Activated CD8-positive, alpha-beta T cell treated with anti-CD3 and anti-CD28 coated beads, Interleukin-2, amount 10 ng/mL, durations not matched to agents 7 days and 5 days (primary cell): ENCODE results near the gene USP27X. TPM values are rescaled to one million over a fixed set of nuclear protein-coding genes. Genes with fewer than 3 reads are reported as not detected.

Source experiments
- ATAC-seq: fragments of 150-1000 bp; cut with Tn5 transposase; one replicate; pipeline ENCODE4 v1.10.0; 2021; ENCODE audit warnings: moderate library complexity
- CTCF ChIA-PET: fragments of 350-600 bp; sonication (Branson Sonifier 250); formaldehyde crosslinking; loops from one replicate; lab custom pipeline; 2021; ENCODE audit warnings: antibody characterized with exemption; lab: Charles Lee
- POLR2A ChIA-PET: fragments of 350-600 bp; sonication (Branson Sonifier 250); formaldehyde crosslinking; loops from one replicate; lab custom pipeline; 2021; ENCODE audit warnings: antibody characterized with exemption; lab: Charles Lee
- DNase-seq: peaks from one replicate; pipeline ENCODE4 v3.0.0-alpha.2; 2020
- H3K27ac Mint-ChIP-seq: one replicate; pipeline ENCODE4 v1.8.0; 2021; ENCODE audit warnings: mild to moderate bottlenecking, mixed read lengths
- H3K27me3 Mint-ChIP-seq: one replicate; pipeline ENCODE4 v1.8.0; 2021; ENCODE audit warnings: low read depth, mixed read lengths
- H3K36me3 Mint-ChIP-seq: one replicate; pipeline ENCODE4 v1.8.0; 2021; ENCODE audit warnings: low read depth, mixed read lengths
- H3K4me1 Mint-ChIP-seq: one replicate; pipeline ENCODE4 v1.8.0; 2021; ENCODE audit warnings: low read depth, mixed read lengths
- H3K4me3 Mint-ChIP-seq: one replicate; pipeline ENCODE4 v1.8.0; 2021; ENCODE audit warnings: mild to moderate bottlenecking, mixed read lengths
- H3K9me3 Mint-ChIP-seq: one replicate; pipeline ENCODE4 v1.8.0; 2022; ENCODE audit warnings: mixed read lengths; ENCODE audit not compliant: insufficient read depth
- total RNA-seq, 2 experiments: library from RNA; stranded (reverse); gene quantifications; one replicate each; pipeline ENCODE4 v1.2.3, GENCODE V29; 2021

USP27X gene
- 1 to 10 TPM; 1.4 to 1.5 TPM for total RNA-seq

DNA sequence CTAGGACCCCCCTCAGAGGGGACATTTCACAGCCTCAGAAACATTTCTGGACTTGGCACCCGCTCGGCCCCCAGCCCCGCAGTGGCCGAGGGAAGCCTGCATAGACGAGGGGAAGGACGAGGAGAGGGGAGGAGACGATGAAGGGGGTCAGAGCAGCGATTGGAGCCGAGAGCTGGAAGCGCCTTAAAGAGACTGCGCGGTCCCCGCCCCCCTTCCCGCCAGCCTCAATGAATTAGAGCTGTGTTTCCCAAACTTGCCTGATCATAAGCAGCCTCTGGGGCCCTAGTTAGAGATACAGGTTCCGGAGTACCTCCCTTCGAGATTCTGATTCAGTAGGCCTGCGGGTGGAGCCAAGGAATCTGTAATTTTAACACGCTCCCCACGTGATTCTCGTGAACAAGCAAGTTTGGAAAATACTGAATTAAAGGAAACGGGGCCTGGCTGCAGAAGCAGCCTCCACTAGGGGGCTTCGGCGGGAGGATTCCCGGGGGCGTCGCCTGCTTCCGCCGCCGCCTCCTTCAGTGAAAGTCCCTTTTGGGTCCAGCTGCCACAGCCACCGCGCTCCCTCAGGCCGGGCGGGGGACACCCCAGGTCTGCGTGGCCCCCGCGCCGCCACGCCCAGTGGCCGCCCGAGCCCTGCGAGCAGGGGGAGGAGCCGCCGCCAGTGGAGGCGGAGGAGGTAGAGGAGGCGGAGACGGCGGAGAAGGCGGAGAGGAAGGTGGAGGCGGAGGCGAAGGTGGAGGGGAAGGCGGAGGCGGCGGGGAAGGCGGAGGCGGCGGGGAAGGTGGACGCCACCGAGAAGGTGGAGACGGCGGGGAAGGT, at the start of gene USP27X:
TSS of gene USP27X (plus strand) at position 651 of the 822 bp plus-strand sequence. CDS start 824 bp downstream, outside the sequence.
- ChIA-PET CTCF (interaction anchor here (0.7 to 2.7 kb wide), 7 partner anchors 37 to 686 kb away, joined by 3 to 12 read pairs (median 7); partner anchors contain the start of gene CLCN5), POLR2A (interaction anchor here (0.6 kb wide), 1 partner anchor 43 kb away, joined by 3 read pairs; no protein-coding TSS in a partner anchor)
- Mint-ChIP-seq H3K27me3 (no peaks in the 10 kb centered on the region), H3K4me1 (peaks cover 12% of the 10 kb centered on the region), H3K9me3 (no peaks in the 10 kb centered on the region), H3K27ac (peak within 1 kb of the TSS; percentile 66), H3K4me3 (peak within 1 kb of the TSS; percentile 75), H3K36me3 (no peaks in the 10 kb centered on the region)
- ATAC-seq (peak; percentile 95), DNase-seq (peak; percentile 84)

DNA sequence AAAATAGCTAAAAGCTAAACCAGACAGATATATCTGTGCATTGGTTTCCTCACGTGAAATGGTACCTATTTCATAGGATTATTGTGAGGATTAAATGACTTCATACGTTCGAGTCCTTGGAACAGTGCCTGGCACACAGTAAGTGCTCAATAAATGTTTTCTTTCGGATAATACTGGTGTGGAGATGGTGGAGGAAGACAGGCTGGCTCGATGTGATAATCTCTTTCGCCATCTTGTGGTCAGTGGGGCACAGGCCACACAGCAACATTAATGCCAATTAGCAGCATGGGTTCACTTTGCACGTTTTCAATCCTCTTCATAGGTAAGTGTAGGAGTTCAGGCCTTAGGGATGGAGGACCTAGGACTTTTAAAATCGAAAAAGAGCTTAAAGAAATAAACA, 40.9 kb upstream of the USP27X start:
- Mint-ChIP-seq H3K4me3 (no peak overlapping the region), H3K27me3 (no peaks in the 10 kb centered on the region), H3K27ac (no peak overlapping the region), H3K36me3 (no peaks in the 10 kb centered on the region), H3K9me3 (no peaks in the 10 kb centered on the region), H3K4me1 (no peaks in the 10 kb centered on the region)
- ChIA-PET CTCF (interaction anchor here (1.1 to 1.2 kb wide), 2 partner anchors 39 to 77 kb away, joined by 3 to 5 read pairs; no protein-coding TSS in a partner anchor), POLR2A (no interaction called here)
- peak; percentile 21 for DNase-seq
- no peak for ATAC-seq

DNA sequence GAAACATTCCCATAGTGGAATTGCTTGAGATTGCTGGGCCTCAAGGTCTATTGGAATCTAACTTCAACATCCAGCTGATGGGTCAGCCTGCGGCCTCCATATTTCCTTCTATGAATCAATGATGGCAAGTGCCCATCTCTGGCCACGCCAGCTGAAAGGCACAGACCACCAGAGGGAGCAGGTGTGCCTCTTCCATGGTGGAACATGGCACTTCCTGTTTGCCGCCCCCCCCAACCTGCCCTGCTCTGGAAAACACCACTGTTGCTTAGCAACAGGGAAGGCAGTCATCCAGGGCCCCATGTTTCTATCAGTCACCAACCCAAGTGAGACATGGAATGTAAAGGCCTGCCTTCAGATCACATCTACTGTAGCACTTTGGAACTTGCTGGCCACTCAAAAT, 38.6 kb upstream of the USP27X start:
- Mint-ChIP-seq H3K4me3 (no peak overlapping the region), H3K27me3 (no peaks in the 10 kb centered on the region), H3K27ac (no peak overlapping the region), H3K36me3 (no peaks in the 10 kb centered on the region), H3K4me1 (no peaks in the 10 kb centered on the region), H3K9me3 (no peaks in the 10 kb centered on the region)
- peak; percentile 30 for DNase-seq
- POLR2A ChIA-PET = no interaction called here
- CTCF ChIA-PET = interaction anchor here (1.0 to 1.1 kb wide), 4 partner anchors 11 to 78 kb away, joined by 3 to 4 read pairs (median 3); no protein-coding TSS in a partner anchor
- ATAC-seq = peak; percentile 53

DNA sequence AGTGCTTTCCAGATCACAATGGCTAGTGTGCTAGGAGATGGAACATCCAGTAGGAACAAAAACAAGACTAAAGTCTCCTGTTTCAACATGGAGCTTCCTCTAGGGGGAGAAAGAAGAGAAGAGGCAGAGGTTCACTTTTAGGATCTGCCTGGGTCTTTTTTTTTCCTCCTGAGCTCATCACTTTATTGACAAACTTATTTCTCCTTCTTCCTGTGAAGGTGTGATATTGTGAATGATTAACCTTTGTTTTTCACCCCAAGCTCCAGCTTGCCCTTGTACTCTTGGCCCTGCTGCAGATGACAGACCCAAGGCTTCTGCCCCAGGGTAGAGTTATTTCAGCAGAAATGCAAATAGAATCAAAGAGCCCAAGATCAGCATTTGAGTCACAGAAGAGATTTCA, 36.7 kb upstream of the USP27X start:
- Mint-ChIP-seq H3K27me3 (no peaks in the 10 kb centered on the region), H3K4me1 (no peaks in the 10 kb centered on the region), H3K36me3 (no peaks in the 10 kb centered on the region), H3K9me3 (no peaks in the 10 kb centered on the region), H3K27ac (no peak overlapping the region), H3K4me3 (no peak overlapping the region)
- DNase-seq (no peak), ATAC-seq (no peak)
- POLR2A ChIA-PET = no interaction called here
- CTCF ChIA-PET = interaction anchor here (1.6 kb wide), 1 partner anchor 42 kb away, joined by 4 read pairs; no protein-coding TSS in a partner anchor

DNA sequence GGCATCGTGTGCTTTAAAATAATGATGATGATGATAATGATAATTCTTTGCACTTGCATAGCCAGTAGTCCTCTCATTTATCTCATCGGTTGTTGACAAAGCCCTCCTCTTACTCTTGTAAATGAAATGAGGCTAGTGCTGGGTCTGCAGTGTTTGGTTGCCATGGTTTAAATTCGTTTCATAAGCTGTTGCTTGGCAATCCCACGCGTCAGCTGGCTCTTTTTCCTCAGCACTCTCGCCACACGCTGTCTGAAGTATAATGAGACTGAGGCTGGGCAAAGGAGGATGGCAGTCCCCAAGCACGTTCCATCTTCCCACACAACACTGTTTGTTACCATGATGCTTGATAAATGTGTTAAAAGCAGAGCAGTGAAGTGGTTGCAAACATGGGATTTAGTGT, 34.7 kb upstream of the USP27X start:
- ChIA-PET POLR2A (no interaction called here), CTCF (no interaction called here)
- Mint-ChIP-seq H3K36me3 (no peaks in the 10 kb centered on the region), H3K9me3 (no peaks in the 10 kb centered on the region), H3K27me3 (peaks cover 3% of the 10 kb centered on the region), H3K4me3 (no peak overlapping the region), H3K4me1 (no peaks in the 10 kb centered on the region), H3K27ac (no peak overlapping the region)
- ATAC-seq (no peak), DNase-seq (no peak)

DNA sequence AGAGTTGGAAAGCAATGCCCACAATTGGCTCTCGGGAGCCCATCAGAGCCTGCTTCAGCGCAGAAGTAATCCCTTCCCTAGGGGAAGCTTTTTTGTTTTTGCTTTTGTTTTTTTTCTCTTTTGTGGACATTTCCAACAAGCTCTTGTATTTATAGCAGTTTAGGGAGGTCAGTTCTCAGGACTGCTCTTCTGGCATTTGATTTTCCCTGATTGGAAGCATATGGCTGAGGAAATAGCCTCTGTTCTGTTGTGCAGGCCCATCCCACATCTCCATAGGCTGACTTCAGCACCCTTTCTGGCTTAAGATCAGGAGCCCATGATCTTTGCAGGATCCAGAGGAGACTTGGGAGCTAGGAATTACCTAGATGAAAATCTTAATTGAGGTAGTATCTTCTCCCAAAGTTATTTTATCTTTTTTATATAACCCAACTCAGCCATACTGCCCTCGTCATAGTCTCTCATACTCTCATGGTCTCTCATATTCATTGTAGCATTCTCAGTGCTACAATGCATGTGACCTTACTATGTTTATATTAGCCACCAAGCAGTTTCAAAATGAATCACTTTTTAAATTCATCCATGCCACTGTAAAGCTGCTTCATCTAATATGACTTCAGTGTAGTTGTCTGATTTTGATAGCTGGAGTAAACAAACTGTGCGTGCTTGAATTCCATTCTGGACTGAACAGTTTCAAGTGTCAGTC, 33.4 kb upstream of the USP27X start:
- H3K27me3 Mint-ChIP-seq = peaks cover 6% of the 10 kb centered on the region
- no peaks in the 10 kb centered on the region for H3K9me3 Mint-ChIP-seq
- POLR2A ChIA-PET = no interaction called here
- no peaks in the 10 kb centered on the region for H3K4me1 Mint-ChIP-seq
- DNase-seq (no peak), ATAC-seq (no peak)
- CTCF ChIA-PET = no interaction called here
- no peaks in the 10 kb centered on the region for H3K36me3 Mint-ChIP-seq
- no peak overlapping the region for H3K27ac Mint-ChIP-seq
- H3K4me3 Mint-ChIP-seq = no peak overlapping the region

DNA sequence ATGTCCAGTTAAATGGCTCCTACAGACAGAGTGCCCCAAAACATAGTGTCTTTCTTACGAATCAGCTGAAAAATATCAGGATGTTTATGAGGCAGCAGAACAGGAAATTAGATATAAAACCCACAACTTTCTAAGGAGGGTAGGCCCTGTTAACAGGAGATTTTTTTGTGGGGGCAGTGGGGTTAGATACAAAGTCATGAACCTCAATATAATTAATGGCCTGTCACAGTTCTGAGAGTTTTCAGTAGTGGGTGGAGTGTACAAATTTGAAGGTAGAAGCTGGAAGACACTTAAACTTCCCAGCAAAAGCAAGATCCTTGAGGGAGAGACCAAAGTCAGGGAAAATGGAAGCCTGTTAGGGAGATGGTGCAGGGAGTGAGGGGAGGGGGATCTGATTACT, 32.8 kb upstream of the USP27X start:
- Mint-ChIP-seq H3K4me3 (no peak overlapping the region), H3K36me3 (no peaks in the 10 kb centered on the region), H3K27me3 (peaks cover 6% of the 10 kb centered on the region), H3K9me3 (no peaks in the 10 kb centered on the region), H3K4me1 (no peaks in the 10 kb centered on the region), H3K27ac (no peak overlapping the region)
- CTCF ChIA-PET = no interaction called here
- POLR2A ChIA-PET = no interaction called here
- DNase-seq (no peak), ATAC-seq (no peak)

DNA sequence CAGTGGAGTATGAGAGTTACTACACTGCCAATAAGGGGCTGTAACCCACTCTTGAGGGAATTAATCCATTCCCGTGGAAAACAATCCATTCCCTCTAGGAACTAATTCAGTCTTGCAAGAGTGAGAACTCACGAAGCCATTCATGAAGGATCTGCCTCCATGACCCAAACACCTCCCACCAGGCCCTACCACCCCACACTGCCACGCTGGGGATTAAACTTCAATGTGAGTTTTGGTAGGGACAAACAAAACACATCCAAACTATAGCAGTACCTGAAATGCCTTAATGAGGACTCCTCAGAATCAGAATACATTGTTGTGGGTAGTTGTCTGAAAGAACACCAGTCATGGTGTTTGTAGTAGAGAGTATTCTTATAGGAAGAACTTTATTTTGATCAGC, 31.0 kb upstream of the USP27X start:
- ATAC-seq = no peak
- peaks cover 9% of the 10 kb centered on the region for H3K27me3 Mint-ChIP-seq
- CTCF ChIA-PET = no interaction called here
- no peak overlapping the region for H3K27ac Mint-ChIP-seq
- no peaks in the 10 kb centered on the region for H3K4me1 Mint-ChIP-seq
- POLR2A ChIA-PET = no interaction called here
- H3K36me3 Mint-ChIP-seq = no peaks in the 10 kb centered on the region
- no peak overlapping the region for H3K4me3 Mint-ChIP-seq
- no peaks in the 10 kb centered on the region for H3K9me3 Mint-ChIP-seq
- no peak for DNase-seq

DNA sequence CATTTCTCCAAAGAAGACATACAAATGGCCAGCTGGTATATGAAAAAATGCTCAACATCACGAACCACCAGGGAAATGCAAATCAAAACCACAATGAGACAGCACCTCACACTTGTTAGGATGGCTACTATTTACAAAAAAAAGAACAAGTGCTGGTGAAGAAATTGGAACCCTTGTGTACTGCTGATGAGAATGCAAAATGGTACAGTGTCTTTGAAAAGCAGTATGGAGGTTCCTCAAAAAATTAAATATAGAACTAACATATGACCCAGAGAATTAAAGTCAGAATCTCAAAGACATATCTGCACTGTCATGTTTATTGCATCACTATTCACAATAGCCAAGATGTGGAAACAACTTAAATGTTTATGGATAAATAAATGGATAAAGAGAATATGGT, 29.3 kb upstream of the USP27X start:
- Mint-ChIP-seq H3K4me3 (no peak overlapping the region), H3K36me3 (no peaks in the 10 kb centered on the region), H3K4me1 (no peaks in the 10 kb centered on the region), H3K27me3 (peaks cover 15% of the 10 kb centered on the region), H3K27ac (no peak overlapping the region), H3K9me3 (no peaks in the 10 kb centered on the region)
- CTCF ChIA-PET = no interaction called here
- POLR2A ChIA-PET = no interaction called here
- ATAC-seq (no peak), DNase-seq (no peak)

DNA sequence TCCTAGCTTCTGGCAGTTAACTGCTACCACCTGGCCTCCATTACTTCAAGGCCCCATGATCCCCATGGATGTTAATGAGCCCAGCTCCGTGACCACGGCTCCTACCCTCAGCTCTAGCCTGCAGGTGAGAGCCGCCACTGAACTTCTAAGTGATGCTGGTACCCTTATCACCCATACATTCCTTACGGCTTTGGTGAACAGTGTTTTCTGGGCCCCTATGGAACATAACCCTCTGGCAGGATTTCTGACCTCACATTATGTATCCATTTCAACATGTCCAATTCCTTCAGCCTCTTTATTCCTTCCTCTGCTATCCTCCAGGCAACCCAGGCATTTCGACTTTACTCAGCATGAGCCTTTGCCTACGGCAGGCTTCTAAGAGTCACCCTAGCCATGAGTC, 25.6 kb upstream of the USP27X start:
- ChIA-PET CTCF (no interaction called here), POLR2A (no interaction called here)
- Mint-ChIP-seq H3K4me1 (no peaks in the 10 kb centered on the region), H3K27me3 (peaks cover 13% of the 10 kb centered on the region), H3K27ac (no peak overlapping the region), H3K9me3 (no peaks in the 10 kb centered on the region), H3K4me3 (no peak overlapping the region), H3K36me3 (no peaks in the 10 kb centered on the region)
- ATAC-seq (no peak), DNase-seq (no peak)

DNA sequence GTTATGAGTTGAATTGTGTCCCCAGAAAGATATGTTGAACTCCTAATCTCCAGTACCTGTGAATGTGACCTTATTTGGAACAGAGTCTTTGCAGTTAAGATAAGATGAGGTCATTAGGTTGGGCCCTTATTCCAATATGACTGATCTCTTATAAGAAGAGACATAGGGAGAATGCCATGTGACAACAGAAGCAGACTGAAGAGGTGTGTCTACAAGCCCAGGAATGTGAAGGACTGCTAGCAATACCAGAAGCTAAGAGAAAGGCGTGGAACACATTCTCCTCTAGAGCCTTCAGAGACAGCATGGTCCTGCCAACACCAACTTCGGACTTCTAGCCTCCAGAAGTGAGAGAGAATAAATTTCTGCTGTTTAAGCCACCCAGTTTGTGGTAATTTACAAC, 22.5 kb upstream of the USP27X start:
- H3K27ac Mint-ChIP-seq = no peak overlapping the region
- CTCF ChIA-PET = no interaction called here
- no peak for DNase-seq

DNA sequence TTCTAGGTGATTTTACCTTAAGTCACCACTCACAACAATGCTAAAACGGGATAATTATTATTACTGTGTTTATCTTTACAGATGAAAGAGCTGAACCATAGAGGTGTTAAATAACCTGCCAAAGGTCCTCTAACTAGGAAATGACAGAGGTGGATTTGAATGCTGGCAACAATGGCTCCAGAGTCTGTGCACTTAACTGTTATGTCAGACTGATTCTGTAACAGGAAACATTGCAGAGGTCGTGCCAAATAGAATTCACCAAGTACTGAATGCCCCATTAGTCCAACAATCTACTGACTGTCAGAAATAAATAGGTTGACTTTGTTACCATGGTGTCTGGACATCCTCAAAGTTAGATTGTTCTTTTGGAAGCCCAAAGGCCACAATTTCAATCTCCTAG, 20.9 kb upstream of the USP27X start:
- POLR2A ChIA-PET = no interaction called here
- Mint-ChIP-seq H3K9me3 (no peaks in the 10 kb centered on the region), H3K36me3 (no peaks in the 10 kb centered on the region), H3K4me1 (no peaks in the 10 kb centered on the region), H3K4me3 (no peak overlapping the region), H3K27ac (no peak overlapping the region), H3K27me3 (peaks cover 11% of the 10 kb centered on the region)
- DNase-seq (no peak), ATAC-seq (no peak)
- CTCF ChIA-PET = no interaction called here

More for the DNA sequence above, 22.5 kb upstream of the USP27X start:
- Mint-ChIP-seq H3K27me3 (peaks cover 13% of the 10 kb centered on the region), H3K36me3 (no peaks in the 10 kb centered on the region), H3K4me1 (no peaks in the 10 kb centered on the region), H3K4me3 (no peak overlapping the region), H3K9me3 (no peaks in the 10 kb centered on the region)
- POLR2A ChIA-PET = no interaction called here
- ATAC-seq = no peak
